AG04450 (cell line): Measurements from ENCODE around the gene ATN1. TPM values are rescaled to one million over a fixed set of nuclear protein-coding genes. Genes with fewer than 3 reads are reported as not detected.

Experiments used
- CTCF ChIA-PET: fragments of 300-600, 350-600 bp; formaldehyde crosslinking; extraction: SDS; loops from one replicate; lab custom pipeline; 2022; ENCODE audit warnings: antibody characterized with exemption, inconsistent platforms; lab: Charles Lee
- POLR2A ChIA-PET: fragments of 350-600 bp; formaldehyde crosslinking; extraction: SDS; loops from one replicate; lab custom pipeline; 2021; ENCODE audit warnings: antibody characterized with exemption, inconsistent platforms; lab: Yijun Ruan, JAX
- DNase-seq: peaks from one replicate; pipeline ENCODE4 v3.0.0-alpha.2; 2011; ENCODE audit warnings: low read depth, low spot score
- H3K27ac ChIP-seq: one replicate; pipeline ENCODE4 v1.5.1; 2012; ENCODE audit warnings: low read depth, low read length, control low read depth
- H3K27me3 ChIP-seq: one replicate; pipeline ENCODE4 v1.6.0; 2012; ENCODE audit warnings: low read length; ENCODE audit not compliant: control insufficient read depth, insufficient read depth
- H3K4me3 ChIP-seq: 2 replicates; pipeline ENCODE4 v1.5.1; 2011; ENCODE audit warnings: mild to moderate bottlenecking, low read depth, low read length, control low read depth
- H3K9me3 ChIP-seq: 2 replicates; pipeline ENCODE4 v1.5.1; 2012; ENCODE audit warnings: low read length; ENCODE audit not compliant: control insufficient read depth, insufficient read depth
- CTCF ChIP-seq: IDR thresholded peaks from 2 replicates; pipeline ENCODE4 v1.5.1; 2011; ENCODE audit warnings: low read depth, low read length, control low read depth, inconsistent platforms
- polyA plus RNA-seq: library from polyadenylated mRNA; depleted of rRNA; stranded (reverse); fragments of >200 nt; gene quantifications from 2 replicates; pipeline ENCODE4 v1.2.3, GENCODE V29; 2011

ATN1 gene
- polyA plus RNA-seq, 1 experiment = 11.2 TPM

- Histone ChIP-seq H3K27me3 (no peaks in the 10 kb centered on the region), H3K27ac (no peak overlapping the region), H3K4me3 (no peak overlapping the region), H3K9me3 (no peaks in the 10 kb centered on the region)
- DNase-seq = no peak
- TF ChIP-seq CTCF = peak; percentile 33; the same call in 1 of the 2 replicates
- ChIA-PET POLR2A (interaction anchor here (0.6 to 2.9 kb wide), 3 partner anchors 17 to 147 kb away, joined by 3 to 22 read pairs (median 3); partner anchors contain the start of genes C12orf57 and RNU7-1), CTCF (interaction anchor here (1.1 to 3.0 kb wide), 5 partner anchors 15 to 164 kb away, joined by 3 to 18 read pairs (median 5); partner anchors contain the start of gene C12orf57)
Observed at GRCh38 chr12:6960593-6961277, 33.0 kb downstream of the ATN1 start.

GRCh38 chr12:6961278-6961694 is 33.5 kb downstream of the ATN1 start:
- Histone ChIP-seq H3K27ac (no peak overlapping the region), H3K4me3 (no peak overlapping the region), H3K9me3 (no peaks in the 10 kb centered on the region), H3K27me3 (no peaks in the 10 kb centered on the region)
- CTCF ChIA-PET = interaction anchor here (1.1 to 5.7 kb wide), 9 partner anchors 16 to 164 kb away, joined by 3 to 49 read pairs (median 5); partner anchors contain the start of genes C12orf57 and SPSB2
- POLR2A ChIA-PET = interaction anchor here (0.6 to 2.9 kb wide), 4 partner anchors 12 to 146 kb away, joined by 3 to 22 read pairs (median 4); partner anchors contain the start of genes C12orf57 and RNU7-1
- no peak for TF ChIP-seq CTCF
- no peak for DNase-seq

- no peak for DNase-seq
- TF ChIP-seq CTCF = peak; percentile 68
Observed at GRCh38 chr12:6961695-6962284, 34.0 kb downstream of the ATN1 start.

GRCh38 chr12:6962285-6963015 is 34.7 kb downstream of the ATN1 start:
- ChIA-PET CTCF (interaction anchor here (0.6 to 5.7 kb wide), 10 partner anchors 17 to 149 kb away, joined by 3 to 49 read pairs (median 6); partner anchors contain the start of genes C12orf57 and SPSB2), POLR2A (interaction anchor here (1.3 to 2.9 kb wide), 2 partner anchors 13 to 18 kb away, joined by 6 to 22 read pairs; partner anchors contain the start of genes C12orf57 and RNU7-1)
- DNase-seq = no peak
- Histone ChIP-seq H3K27me3 (no peaks in the 10 kb centered on the region), H3K9me3 (no peaks in the 10 kb centered on the region), H3K27ac (peak overlapping the region; percentile 61), H3K4me3 (no peak overlapping the region)
- no peak for TF ChIP-seq CTCF

More at GRCh38 chr12:6961695-6962284, 34.0 kb downstream of the ATN1 start:
- peak overlapping the region; percentile 61 for H3K27ac ChIP-seq
- H3K27me3 ChIP-seq = no peaks in the 10 kb centered on the region
- POLR2A ChIA-PET = interaction anchor here (1.3 to 2.9 kb wide), 2 partner anchors 13 to 18 kb away, joined by 6 to 22 read pairs; partner anchors contain the start of genes C12orf57 and RNU7-1
- no peaks in the 10 kb centered on the region for H3K9me3 ChIP-seq
- no peak overlapping the region for H3K4me3 ChIP-seq
- CTCF ChIA-PET = interaction anchor here (1.0 to 5.7 kb wide), 11 partner anchors 16 to 163 kb away, joined by 3 to 49 read pairs (median 5); partner anchors contain the start of genes C12orf57 and SPSB2
